DLD1 (cell line): ENCODE results near the gene PLEKHM3.
"Not testable (repeated sequence)": the region's sequence is repeated elsewhere in the genome, so short reads cannot be mapped to it uniquely, and the experiment has no call there.

ENCODE experiments used
- in situ Hi-C: cut with HindIII; loops from 2 replicates; pipeline ENCODE4 v1.10.0; 2017; ENCODE audit warnings: low sequenced_read_pairs

PLEKHM3 gene

DNA sequence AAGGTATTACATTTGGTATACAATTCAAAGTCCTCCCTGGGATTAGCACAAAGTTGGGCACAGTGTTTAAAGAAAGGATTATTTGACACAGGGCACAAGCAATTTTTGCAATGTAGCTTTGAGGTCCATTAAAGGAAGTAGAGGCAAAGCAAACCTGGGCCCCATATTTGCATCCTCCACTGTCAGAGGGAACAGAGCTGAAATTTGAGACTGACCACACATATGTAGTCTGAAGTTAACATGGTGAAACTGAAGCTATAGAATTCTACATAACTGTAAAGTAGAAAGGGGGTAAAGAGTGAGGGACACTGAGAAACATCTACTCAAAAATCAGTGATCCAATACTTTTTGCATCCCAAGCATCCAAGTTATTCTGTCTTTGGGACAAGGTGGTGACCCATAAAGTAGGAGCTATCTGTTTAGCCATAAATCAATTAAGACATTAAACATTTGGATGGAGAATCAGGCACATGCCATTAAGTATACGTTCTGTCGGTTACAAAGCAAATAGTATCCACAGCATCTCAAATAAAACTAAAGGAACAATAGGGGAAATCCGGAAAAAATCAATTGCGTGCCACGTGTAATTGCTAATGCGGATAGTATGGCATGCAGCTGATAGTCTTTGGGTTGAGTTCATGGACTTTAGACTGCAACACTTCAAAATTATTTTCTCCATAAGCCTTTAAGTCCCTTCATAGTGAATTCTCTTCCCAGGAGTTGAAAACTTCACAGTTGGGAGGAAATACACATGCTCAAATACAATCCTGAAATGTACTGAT, 72.6 kb downstream of the PLEKHM3 start:
- in situ Hi-C loops: no loop called here

DNA sequence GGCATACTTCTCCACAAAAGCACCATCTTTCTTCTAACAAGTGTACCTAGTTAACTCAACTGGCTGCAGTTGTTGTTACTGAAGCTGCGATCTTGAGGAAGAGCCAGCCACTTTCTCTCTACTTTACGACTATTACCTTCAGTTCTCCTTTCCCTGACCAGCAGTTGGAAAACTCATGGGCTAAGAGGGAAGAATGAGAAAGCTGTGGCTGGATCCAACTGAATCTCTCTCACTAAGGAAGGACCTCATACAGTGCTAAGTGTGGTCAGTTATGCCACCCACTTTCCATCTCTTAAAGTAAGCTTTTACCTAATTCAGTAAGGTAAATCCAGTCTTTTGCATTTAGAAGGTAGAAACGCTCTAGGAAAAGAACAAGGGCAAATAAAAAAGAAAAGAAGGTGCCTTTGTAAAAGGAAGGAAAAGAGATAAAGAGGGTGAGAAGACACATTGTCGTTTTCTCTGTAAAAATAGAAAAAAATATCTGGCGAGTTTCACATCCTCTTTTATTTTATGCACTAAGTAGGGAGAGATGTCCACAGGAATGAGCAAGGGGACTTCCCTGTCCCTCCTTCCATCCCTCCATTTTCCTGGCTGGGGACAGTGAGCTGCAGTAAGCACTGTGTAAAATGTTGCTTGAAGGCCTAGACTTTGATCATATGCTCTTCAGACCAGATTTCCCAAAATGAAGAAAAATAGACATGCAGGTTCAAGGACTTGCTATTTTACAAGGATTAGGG, 73.4 kb downstream of the PLEKHM3 start:
- in situ Hi-C loops: no loop called here

DNA sequence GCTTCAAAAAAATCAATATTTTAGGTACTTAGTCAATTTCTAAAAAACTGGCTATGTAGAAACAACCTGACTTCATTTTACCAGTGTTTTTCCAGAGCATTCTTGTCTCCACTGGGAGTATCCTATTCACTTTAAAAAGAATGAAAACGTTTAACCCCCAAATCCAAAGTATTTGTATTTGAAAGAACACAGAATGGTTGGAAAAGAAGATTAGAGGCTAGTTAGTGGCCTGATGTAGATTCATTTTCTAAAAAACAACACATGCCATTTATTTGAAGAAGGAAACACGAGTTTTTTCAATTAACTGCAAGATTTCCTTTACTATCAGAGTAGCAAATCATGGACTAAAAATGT, 74.6 kb downstream of the PLEKHM3 start:
- in situ Hi-C loops: no loop called here

DNA sequence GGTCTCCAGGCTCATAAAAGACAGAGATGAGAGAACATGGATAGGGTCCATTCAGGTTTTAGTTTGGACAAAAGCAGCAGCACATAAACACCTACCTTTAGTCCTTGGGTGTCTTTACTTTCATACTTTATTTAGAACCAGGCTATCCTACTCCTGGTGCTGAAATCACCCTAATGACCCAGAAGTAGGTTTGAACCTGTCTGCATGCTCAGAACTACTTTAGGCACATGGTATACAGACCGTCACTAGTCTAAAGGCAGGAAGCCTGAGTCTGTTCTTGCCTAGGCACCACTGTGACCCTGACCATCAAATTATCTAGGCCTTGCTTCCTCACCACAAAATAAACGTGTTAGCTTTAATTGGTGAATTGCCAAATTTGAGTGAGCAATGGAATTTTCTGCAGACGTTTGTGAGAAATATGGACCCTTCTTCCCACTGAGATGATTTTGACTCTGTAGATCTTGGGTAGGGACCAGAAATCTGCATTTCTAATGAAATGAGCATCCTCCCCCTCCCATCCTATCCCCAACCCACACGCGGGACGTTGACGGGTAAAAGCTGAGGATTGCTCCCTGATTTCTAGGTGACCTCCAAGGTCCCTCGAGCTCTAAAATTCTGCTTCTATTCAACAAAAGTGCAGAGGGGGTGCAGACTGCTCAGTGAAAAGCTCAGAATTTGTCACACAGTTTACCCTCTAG, 75.1 kb downstream of the PLEKHM3 start:
- in situ Hi-C loops: no loop called here

DNA sequence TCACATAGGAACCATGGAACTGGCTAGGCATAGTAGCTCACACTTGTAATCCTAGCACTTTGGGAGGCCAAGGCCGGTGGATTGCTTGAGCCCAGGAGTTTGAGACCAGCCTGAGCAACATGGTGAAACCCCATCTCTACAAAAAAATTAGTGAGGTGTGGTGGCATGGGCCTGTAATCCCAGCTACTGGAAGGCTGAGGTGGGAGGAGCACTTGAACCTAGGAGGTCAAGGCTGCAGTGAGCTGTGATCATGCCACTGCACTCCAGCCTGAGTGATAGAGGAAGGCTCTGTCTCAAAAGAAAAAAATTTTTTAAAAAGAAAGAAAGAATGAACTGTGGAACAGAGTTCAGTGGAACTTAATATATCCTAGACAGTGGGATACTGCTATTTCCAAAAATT, 76.1 kb downstream of the PLEKHM3 start:
- in situ Hi-C loops: not testable (repeated sequence)

DNA sequence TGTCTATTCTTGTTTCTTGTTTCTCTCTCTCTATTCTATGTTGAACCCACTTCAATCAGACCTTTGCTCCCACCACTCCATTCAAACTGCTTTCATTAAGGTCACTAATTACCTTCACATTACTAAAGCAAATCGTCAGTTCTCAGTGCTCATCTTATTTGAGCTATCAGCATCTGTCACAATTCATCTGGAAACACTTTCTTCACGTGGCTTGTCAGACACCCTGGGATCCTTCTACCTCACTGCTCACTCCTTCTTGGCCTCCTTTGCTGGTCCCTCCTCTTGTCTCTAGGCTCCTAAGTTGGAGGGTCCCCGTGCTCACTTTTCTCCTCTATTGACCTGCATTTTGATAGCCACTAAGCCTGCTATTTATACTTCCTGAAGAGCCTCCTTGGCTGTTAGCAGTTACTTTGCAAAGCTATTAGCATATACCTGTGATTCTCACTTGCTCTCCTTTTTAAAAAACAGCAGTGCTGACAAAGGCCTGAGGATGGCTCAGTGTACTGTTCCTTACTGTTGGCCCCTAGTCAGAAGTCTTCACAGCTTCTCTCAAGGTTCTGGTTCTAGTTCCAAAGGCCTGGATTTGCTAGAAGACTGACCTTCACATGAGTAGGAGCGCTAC, 80.2 kb downstream of the PLEKHM3 start:
- in situ Hi-C loops: no loop called here

DNA sequence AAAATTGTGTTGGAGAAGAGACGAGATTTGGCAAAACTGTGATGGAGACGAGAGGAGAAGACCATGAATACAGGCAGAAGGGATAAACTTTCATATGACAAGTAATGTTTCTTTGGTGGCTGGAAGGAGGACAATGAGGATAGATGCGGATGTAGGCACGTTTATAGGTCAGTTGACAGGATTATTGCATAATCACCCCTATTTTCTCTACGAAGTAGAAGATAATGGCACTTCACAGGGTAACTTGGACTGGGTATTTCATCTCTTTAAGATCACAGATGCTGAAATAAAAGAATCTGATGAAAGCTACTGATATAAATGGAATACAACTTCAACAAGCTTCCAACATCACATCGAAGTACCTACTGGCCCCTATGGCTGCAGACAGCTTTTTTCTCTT, 81.0 kb downstream of the PLEKHM3 start:
- in situ Hi-C loops: no loop called here

DNA sequence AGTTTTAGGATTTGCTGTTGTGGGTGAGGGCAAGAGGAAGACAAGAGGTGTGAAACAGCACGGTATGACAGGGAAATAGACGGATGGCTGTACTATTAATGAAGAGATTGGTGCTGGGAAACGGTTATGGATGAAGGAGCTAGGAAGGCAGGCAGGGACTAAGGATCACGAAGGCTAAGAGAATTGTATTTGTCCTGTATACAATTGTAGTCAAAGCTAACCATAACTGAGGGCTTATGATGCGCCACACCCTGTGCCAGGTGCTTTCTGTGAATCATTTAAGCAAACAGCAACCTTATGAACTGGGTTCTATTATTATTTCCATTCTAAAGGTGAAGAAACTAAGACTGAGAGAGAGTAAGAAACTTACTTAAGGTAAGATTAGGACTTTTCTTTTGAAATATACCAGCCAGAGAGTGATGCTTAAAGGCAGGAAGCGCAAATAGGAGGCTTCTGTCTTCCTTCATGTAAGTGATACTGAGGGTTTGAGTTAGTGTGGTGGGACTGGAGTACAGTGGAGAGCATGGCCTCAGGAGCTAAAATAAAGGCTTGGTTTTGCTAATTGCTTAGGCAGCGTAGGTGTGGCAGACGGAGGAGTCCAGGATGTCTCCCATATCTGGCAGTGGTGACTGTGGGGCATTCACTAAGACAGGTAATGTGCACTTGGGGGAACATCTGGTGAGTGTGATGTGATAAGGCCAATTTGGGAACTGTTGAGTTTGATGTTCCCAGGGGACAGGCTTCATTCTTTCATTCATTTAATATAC, 85.8 kb downstream of the PLEKHM3 start:
- in situ Hi-C loops: no loop called here

DNA sequence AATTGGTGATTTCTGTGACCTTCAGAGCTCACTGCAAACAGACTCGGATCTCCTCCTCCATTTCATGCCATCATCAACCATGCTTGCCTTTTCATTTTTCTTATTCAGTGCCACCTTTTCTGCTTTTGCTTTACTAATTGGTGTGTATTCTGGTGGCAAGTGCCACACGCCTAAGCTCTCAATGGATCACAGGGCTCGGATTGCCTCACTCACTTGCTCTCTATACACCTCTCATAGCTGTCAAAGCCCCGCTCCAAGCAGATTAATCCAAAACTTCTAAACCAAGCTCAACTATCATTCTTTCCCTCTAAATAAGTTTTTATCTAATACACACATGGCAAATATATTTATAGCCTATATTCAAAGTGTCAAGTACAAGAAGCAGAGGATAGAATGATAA, 86.4 kb downstream of the PLEKHM3 start:
- in situ Hi-C loops: no loop called here

DNA sequence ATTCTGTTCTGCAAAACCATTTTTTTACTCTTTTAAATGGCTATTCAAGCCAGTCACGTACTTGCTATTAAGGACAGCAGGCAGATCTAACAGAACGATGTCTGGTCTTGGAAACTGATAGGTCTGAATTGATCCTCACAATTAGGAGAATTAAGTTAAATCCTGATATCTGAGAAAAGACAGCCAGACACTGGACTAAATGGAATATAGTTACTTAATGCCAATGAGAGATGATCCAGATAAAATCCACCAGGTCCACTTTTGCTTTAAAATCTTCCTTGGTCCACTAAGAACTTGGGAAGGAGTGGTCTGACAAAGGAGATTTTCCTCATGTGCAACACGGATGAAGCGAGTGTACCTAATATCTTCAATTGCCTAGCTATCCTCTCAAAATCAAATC, 86.9 kb downstream of the PLEKHM3 start:
- in situ Hi-C loops: no loop called here

DNA sequence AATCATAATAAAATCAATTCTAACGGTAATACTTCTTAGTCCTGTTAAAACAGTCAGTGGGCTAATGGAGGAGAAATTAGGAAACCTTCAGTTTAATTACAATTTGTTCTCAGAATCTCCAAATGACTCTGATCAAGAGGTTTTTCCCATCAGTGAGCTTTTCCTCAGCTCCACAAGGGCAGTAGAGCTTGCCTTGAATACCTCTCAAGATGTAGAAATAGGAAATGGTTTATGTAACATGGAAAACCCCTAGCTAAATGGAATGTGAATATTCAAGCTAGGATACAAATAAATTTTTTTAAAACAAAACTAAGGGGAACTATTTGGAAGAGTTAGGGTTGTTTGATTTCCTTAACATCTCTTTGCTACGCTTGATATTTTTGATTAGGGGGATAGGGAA, 87.5 kb downstream of the PLEKHM3 start:
- in situ Hi-C loops: no loop called here

DNA sequence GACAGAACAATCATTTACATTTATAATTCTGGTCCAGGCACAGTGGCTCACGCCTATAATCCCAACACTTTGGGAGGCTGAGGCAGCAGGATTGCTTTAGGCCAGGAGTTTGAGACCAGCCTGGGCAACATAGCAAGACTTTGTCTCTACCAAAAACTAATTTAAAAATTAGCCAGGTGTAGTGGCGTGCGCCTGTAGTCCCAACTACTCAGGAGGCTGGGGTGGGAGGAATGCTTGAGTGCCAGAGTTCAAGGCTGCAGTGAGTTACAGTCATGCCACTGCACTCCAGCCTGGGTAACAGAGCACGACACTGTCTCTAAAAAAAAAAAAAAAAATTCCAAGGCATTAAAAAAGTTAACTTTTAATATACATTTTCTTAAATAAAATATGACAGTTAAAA, 88.1 kb downstream of the PLEKHM3 start:
- in situ Hi-C loops: no loop called here

DNA sequence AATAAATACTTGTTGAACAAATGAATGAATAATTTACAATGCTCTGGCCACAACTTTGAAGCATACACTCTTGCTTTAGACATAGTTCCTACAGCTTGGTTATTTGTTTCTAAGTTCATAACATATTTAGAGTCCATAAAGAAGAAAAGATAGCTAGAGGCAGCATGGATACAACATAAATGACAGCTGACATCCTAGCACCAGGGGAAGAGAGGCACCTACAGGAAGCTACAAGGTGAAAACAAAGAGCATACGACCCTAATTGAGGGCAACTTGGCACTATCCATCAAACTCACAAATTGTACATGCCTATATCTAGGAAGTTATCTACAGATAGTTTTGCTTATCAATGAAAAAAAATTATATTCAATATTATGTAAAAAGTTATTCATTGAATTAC, 88.9 kb downstream of the PLEKHM3 start:
- in situ Hi-C loops: no loop called here

DNA sequence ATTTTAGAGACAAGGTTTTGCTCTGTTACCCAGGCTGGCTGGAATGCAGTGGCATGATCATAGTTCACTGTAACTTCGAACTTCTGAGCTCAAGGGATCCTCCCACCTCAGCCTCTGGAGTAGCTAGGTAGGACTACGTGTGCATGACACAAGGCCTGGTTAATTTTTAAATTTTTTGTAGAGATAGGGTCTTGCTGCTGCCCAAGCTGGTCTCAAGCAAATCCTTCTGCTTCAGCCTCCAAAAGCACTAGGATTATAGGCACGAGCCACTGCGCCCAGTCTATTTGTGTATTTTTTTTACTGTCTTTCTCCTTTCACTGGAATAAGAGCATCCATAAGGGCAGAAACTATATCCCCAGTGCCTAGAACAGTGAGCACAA, 89.3 kb downstream of the PLEKHM3 start:
- in situ Hi-C loops: no loop called here

DNA sequence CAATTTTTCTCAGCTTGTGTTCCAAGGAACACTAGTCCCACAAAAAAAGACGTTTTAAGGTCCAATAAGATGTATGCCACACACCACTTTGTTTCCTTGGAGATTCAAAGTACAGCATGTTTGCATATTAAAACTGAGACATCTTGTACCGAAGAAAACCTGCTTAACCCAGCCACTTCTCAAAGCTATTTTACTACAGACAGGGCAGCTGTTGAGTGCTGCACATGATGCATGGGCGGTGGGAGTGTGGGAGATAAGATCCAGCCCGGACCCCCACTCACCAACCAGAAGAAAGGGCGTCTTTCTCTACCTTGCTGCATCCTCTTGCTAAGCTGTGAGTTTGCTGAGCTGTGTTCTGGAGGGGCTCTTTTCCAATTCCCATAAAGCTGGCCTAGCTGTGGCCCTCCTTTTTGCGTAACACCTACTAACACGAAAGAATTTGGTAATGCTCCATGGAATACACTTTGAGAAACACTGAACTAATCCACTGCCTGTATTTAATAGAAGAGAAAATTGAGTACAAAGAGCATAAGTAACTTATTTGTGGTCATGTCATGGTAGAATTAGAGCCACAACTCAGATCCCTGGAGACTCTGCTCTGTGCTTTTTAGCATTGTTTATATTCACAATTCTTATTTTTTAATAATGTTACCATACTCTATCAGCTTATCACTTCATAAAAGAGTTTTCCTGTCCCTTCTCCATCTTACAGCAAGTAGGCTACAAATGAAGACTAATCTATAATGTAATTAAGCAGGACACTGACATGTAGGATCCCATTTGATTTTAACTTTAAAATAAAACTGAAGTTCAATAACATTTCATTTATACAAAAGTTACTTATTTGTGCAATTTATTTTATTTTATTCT, 90.0 kb downstream of the PLEKHM3 start:
- in situ Hi-C loops: no loop called here

DNA sequence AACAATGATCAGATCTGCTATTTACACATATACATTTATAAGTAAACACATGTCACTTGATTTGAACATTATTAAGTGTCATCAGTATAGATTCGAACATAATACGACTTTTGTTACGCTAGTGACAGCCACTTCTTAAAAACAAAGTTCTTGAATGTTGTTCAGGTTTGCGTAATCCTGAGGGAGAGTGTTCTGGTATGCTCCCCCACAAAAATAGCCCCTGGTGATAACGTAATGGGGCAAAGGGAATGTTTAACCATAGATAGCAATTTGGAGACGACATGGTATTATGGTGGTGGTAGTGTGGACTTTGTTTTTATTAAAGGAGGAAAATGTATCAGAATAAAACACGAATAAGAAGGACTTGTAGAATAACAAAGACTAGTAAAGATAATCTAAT, 90.6 kb downstream of the PLEKHM3 start:
- in situ Hi-C loops: no loop called here

DNA sequence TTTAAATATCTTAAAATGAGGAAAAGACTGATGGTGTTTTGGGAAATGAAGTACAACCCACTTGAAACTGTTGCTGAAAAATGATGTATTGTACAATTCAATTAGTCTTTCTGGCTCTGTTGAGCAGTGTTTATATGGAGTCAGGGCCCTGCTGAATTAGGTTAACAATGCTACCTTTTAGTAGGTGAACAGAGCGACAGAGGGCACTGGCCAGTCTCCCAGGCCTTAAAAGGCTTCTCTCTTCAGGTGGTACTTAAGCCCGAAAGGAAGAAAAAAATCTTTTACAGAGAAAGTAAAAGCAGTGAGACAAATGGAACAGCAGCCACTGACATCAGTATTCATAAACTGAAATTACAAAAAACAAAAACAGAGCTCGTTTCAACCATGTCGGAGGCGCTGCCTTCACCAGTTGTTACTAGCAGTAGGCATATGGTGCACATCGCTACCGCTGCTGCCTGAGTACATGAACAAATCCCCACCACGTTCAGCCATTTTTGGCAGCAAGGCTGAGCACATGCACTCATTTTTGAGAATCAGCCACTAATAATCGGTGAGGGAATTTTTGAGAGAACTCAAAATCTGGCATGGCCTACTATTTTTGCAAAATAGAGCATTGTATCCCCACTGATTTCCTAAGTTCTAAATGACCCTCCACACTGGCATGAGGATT, 91.8 kb downstream of the PLEKHM3 start:
- in situ Hi-C loops: no loop called here

DNA sequence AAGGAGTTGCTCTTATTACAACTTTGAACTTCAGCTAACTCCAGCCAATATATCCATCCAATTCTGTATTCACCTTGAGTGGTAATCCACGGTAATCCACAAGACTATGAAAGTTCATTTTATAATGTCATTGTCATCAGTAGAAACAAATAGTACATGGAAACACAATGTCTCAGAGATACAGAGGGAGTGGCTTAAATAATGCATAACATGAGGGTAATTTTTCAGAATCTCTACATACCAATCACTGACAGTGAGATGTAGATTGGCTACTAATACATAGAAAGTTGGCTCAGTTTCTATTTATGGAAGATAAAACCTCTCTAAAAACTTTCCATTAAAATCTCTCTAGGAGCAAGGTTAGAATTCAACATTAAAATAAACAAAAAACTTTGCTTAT, 93.2 kb downstream of the PLEKHM3 start:
- in situ Hi-C loops: no loop called here

DNA sequence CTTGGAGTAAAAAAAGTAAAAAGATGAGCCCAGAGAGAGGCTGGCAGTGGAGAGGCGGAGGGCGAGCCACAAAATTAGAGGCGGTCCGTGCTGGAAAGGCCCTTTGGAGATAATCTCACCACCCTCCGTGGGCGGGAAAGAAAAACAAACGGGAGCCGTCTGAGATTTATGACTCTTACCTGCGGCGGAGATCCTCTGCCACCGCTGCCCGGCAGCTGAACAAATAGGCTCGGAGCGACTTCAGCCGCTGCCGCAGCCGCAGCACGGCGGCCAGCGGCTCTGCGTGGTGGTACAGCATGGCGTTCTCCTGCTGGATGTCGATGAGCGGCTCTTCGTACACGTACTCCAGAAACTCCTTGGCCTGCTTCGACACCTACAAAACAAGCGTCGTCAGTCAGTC, 94.6 kb downstream of the PLEKHM3 start:
- in situ Hi-C loops: no loop called here
